ENCODE measurements around the gene RTL1. TPM values are rescaled to one million over a fixed set of nuclear protein-coding genes. Genes with fewer than 3 reads are reported as not detected.

The RTL1 gene
- polyA plus RNA-seq, 1 of the 3 experiments (the other 2 are of a cell fraction): 0.07 TPM

GRCh38 chr14:100900837-100901390, 2.6 kb downstream of the RTL1 start (continued):
- TF ChIP-seq ELF1 (IDR thresholded peaks at IDR 0.05) (no peak), YY1 (IDR thresholded peaks at IDR 0.05; ENCODE audit: low read depth) (no peak), RAD21 (IDR thresholded peaks at IDR 0.05; ENCODE audit: low read length) (peak; percentile 88), SMC3 (IDR thresholded peaks at IDR 0.05; ENCODE audit: low read depth, low read length) (peak; percentile 64)

DNA sequence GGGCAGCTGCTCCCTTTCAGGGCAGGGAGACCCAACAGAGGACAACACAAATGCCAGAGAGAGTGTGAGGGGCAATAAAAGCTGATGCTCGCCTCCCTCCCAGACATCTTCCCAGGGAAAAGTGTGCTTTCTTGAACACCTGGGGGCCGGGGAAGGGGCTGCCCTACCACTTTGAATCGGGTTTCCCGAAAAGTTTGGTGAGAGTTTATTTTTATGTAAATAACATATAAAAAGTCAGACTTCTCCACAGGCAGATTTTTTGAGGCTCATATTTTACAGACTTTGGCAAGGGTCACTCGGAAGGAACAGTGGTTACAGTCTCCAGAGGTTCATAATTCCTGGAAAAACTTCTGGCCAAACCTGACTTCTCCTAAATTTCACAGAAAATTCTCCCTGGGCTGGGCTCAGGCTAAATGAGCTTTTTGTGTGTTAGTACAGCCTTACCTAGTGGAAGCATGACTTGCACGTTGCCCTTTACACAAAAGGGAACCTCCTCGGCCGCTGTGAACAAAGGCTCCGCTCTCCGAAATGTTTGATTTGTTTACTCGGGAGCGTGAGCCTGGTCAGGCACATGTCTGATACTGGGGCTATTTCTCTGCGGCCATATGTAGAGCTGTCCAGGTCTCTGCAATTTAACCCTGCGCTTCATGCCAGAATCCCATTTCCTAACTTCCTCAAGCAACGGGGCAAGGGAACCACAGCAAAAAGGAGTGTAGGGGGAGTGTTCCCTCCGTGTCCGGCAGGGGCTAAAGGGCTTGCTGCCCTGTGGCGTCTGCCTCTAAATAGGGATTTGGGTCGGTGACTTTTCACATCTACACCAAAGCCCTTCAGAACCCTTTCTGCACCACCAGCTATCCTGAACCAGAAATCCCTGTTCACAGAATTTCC, 3.4 kb downstream of the RTL1 start:
- ChIA-PET POLR2A (interaction anchor here (0.5 to 5.3 kb wide), 29 partner anchors 110 to 595 kb away, joined by 3 to 77 read pairs (median 4); no protein-coding TSS in a partner anchor), CTCF (interaction anchor here (0.6 to 8.9 kb wide), 49 partner anchors 8 to 730 kb away, joined by 3 to 147 read pairs (median 5); no protein-coding TSS in a partner anchor)
- peak; percentile 57 for DNase-seq
- TF ChIP-seq SIN3A (IDR thresholded peaks at IDR 0.05; ENCODE audit: borderline replicate concordance, low read depth, low read length) (no peak), NFIC (IDR thresholded peaks at IDR 0.05; ENCODE audit: borderline replicate concordance) (no peak), RCOR1 (IDR thresholded peaks at IDR 0.05; ENCODE audit: low read length) (no peak), MXI1 (IDR thresholded peaks at IDR 0.05; ENCODE audit: low read depth, low read length) (0 out of 2 replicates have a peak, but pooled peaks have one; percentile 17)
- TF ChIP-seq, protein P1, sequence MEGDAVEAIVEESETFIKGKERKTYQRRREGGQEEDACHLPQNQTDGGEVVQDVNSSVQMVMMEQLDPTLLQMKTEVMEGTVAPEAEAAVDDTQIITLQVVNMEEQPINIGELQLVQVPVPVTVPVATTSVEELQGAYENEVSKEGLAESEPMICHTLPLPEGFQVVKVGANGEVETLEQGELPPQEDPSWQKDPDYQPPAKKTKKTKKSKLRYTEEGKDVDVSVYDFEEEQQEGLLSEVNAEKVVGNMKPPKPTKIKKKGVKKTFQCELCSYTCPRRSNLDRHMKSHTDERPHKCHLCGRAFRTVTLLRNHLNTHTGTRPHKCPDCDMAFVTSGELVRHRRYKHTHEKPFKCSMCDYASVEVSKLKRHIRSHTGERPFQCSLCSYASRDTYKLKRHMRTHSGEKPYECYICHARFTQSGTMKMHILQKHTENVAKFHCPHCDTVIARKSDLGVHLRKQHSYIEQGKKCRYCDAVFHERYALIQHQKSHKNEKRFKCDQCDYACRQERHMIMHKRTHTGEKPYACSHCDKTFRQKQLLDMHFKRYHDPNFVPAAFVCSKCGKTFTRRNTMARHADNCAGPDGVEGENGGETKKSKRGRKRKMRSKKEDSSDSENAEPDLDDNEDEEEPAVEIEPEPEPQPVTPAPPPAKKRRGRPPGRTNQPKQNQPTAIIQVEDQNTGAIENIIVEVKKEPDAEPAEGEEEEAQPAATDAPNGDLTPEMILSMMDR (IDR thresholded peaks at IDR 0.05): no peak
- TF ChIP-seq, protein P2, sequence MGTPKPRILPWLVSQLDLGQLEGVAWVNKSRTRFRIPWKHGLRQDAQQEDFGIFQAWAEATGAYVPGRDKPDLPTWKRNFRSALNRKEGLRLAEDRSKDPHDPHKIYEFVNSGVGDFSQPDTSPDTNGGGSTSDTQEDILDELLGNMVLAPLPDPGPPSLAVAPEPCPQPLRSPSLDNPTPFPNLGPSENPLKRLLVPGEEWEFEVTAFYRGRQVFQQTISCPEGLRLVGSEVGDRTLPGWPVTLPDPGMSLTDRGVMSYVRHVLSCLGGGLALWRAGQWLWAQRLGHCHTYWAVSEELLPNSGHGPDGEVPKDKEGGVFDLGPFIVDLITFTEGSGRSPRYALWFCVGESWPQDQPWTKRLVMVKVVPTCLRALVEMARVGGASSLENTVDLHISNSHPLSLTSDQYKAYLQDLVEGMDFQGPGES (IDR thresholded peaks at IDR 0.05; ENCODE audit: low read depth, low read length): no peak
- Histone ChIP-seq H3K79me2 (ENCODE audit: insufficient read depth) (no peaks in the 10 kb centered on the region), H3K4me3 (ENCODE audit: low read depth in 2 of 2, low read length in 1 of 2) (peak overlapping the region in 1 of 2 experiments; percentile 48; a peak in 1 of 4 replicates), H3K9ac (no peak overlapping the region), H3K4me2 (no peak overlapping the region), H3K9me3 (no peaks in the 10 kb centered on the region), H3K27ac (ENCODE audit: low read depth in 2 of 2, low read length in 1 of 2) (peak overlapping the region in 1 of 2 experiments; percentile 99; a peak in 2 of 4 replicates), H3F3A (replicated peaks; ENCODE audit: insufficient read depth) (no peaks in the 10 kb centered on the region), H3K4me1 (ENCODE audit: control insufficient read depth in 1 of 2, insufficient read depth in 2 of 2, low read depth in 1 of 2, low read length in 1 of 2) (peaks cover 0 to 76% of the 10 kb centered on the region in 2 experiments; a peak in 3 of 4 replicates), H3K9me2 (no peaks in the 10 kb centered on the region), H2AFZ (ENCODE audit: low read depth) (no peak overlapping the region), H3K36me3 (replicated peaks in 1 of 2; ENCODE audit: control insufficient read depth in 1 of 2, insufficient read depth in 2 of 2, low read length in 1 of 2) (no peaks in the 10 kb centered on the region), H4K20me1 (ENCODE audit: insufficient read depth) (no peaks in the 10 kb centered on the region), H3K27me3 (ENCODE audit: insufficient read depth) (peaks cover 4% of the 10 kb centered on the region; the same call in 1 of the 2 replicates)
- WGBS (ENCODE audit: low lambda C conversion rate): 58% methylated on average over 18 of the region's 19 CpGs
